AG04450 (cell line): ENCODE results near the gene THEM5. TPM values are rescaled to one million over a fixed set of nuclear protein-coding genes. Genes with fewer than 3 reads are reported as not detected.
"Not testable (repeated sequence)": the region's sequence is repeated elsewhere in the genome, so short reads cannot be mapped to it uniquely, and the experiment has no call there.

Experiments
- CTCF ChIA-PET: fragments of 300-600, 350-600 bp; formaldehyde crosslinking; extraction: SDS; loops from one replicate; lab custom pipeline; 2022; ENCODE audit warnings: antibody characterized with exemption, inconsistent platforms; lab: Charles Lee
- POLR2A ChIA-PET: fragments of 350-600 bp; formaldehyde crosslinking; extraction: SDS; loops from one replicate; lab custom pipeline; 2021; ENCODE audit warnings: antibody characterized with exemption, inconsistent platforms; lab: Yijun Ruan, JAX
- DNase-seq: peaks from one replicate; pipeline ENCODE4 v3.0.0-alpha.2; 2011; ENCODE audit warnings: low read depth, low spot score
- H3K27ac ChIP-seq: one replicate; pipeline ENCODE4 v1.5.1; 2012; ENCODE audit warnings: low read depth, low read length, control low read depth
- H3K27me3 ChIP-seq: one replicate; pipeline ENCODE4 v1.6.0; 2012; ENCODE audit warnings: low read length; ENCODE audit not compliant: control insufficient read depth, insufficient read depth
- H3K4me3 ChIP-seq: 2 replicates; pipeline ENCODE4 v1.5.1; 2011; ENCODE audit warnings: mild to moderate bottlenecking, low read depth, low read length, control low read depth
- H3K9me3 ChIP-seq: 2 replicates; pipeline ENCODE4 v1.5.1; 2012; ENCODE audit warnings: low read length; ENCODE audit not compliant: control insufficient read depth, insufficient read depth
- polyA plus RNA-seq: library from polyadenylated mRNA; depleted of rRNA; stranded (reverse); fragments of >200 nt; gene quantifications from 2 replicates; pipeline ENCODE4 v1.2.3, GENCODE V29; 2011
- TF ChIP-seq, protein P1 (sequence below): IDR thresholded peaks from 2 replicates; pipeline ENCODE4 v1.5.1; 2011; ENCODE audit warnings: low read depth, low read length, control low read depth, inconsistent platforms

Gene THEM5
- polyA plus RNA-seq, 1 experiment: not detected

DNA sequence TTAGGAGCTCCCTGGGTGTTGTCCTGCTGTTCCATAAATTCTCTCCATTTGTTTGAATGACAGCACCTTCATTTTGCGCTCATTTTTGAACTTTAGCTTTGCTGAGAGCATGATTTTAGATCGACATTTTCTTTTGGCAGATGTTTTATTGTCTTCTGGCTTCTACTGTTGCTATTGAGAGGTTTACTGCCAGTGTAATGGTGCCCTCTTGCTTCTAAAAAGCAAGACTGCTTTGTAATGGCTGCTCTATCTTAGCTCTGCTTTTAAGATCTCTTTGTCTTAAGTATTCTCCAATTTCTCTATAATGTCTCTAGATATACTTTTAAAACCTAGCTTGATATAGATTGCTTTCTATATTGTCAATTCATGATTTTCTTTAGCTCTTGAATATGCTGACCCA lies 28.0 kb upstream of the THEM5 start:
- DNase-seq: no peak
- H3K9me3 ChIP-seq: no peaks in the 10 kb centered on the region
- POLR2A ChIA-PET: no interaction called here
- no peak overlapping the region for H3K27ac ChIP-seq
- no peaks in the 10 kb centered on the region for H3K27me3 ChIP-seq
- CTCF ChIA-PET: interaction anchor here (0.9 to 1.6 kb wide), 5 partner anchors 9 to 580 kb away, joined by 3 to 5 read pairs (median 3); no protein-coding TSS in a partner anchor
- TF ChIP-seq, protein P1, sequence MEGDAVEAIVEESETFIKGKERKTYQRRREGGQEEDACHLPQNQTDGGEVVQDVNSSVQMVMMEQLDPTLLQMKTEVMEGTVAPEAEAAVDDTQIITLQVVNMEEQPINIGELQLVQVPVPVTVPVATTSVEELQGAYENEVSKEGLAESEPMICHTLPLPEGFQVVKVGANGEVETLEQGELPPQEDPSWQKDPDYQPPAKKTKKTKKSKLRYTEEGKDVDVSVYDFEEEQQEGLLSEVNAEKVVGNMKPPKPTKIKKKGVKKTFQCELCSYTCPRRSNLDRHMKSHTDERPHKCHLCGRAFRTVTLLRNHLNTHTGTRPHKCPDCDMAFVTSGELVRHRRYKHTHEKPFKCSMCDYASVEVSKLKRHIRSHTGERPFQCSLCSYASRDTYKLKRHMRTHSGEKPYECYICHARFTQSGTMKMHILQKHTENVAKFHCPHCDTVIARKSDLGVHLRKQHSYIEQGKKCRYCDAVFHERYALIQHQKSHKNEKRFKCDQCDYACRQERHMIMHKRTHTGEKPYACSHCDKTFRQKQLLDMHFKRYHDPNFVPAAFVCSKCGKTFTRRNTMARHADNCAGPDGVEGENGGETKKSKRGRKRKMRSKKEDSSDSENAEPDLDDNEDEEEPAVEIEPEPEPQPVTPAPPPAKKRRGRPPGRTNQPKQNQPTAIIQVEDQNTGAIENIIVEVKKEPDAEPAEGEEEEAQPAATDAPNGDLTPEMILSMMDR: 0 out of 2 replicates have a peak, but pooled peaks have one; percentile 12
- no peak overlapping the region for H3K4me3 ChIP-seq

DNA sequence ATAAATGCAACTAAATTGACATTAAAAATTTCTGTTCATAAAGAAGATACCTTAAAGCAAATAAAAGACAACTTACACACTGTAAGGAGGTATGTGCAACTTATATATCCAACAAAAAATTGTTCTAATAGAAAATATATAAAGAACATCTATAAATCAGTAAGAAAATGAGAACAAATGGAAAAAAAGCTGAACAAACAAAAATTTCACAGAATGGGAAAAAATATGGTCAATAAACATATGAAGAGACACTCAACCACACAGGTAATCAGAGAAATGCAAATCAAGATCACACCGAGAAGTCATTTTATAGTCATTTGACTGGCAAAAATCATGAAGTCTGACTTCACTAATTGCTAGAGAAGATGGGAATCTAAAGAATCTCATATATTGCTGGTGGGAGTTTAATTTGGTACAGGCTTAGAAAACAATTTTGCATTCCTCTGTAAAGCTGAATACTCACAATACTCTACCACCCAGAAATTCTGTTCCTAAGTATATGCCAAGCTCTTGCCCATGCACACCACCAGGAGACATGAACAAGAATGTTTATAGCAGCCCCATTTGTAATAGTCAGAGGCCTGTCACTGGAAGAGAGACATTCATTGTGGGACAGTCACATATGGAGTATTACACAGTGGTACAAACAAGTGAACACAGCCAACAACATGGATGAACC lies 22.0 kb upstream of the THEM5 start:
- Histone ChIP-seq H3K4me3 (no peak overlapping the region), H3K27ac (no peak overlapping the region), H3K27me3 (no peaks in the 10 kb centered on the region), H3K9me3 (no peaks in the 10 kb centered on the region)
- POLR2A ChIA-PET: no interaction called here
- DNase-seq: no peak
- TF ChIP-seq, protein P1: no peak
- CTCF ChIA-PET: no interaction called here

DNA sequence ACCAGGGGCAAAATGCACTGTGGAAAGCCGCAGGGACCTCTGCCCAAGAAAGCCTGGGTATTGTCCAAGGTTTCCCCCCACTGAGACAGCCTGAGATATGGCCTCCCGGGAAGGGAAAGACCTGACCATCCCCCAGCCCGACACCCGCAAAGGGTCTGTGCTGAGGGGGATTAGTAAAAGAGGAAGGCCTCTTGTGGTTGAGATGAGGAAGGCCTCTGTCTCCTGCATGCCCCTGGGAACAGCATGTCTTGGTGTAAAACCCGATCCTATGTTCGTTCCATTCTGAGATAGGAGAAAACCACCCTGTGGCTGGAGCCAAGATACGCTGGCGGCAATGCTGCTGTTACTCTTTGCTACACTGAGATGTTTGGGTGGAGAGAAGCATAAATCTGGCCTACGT lies 19.3 kb upstream of the THEM5 start:
- POLR2A ChIA-PET, DNase-seq, H3K4me3 ChIP-seq, H3K27ac ChIP-seq, H3K9me3 ChIP-seq, CTCF ChIA-PET, H3K27me3 ChIP-seq: not testable (repeated sequence)

DNA sequence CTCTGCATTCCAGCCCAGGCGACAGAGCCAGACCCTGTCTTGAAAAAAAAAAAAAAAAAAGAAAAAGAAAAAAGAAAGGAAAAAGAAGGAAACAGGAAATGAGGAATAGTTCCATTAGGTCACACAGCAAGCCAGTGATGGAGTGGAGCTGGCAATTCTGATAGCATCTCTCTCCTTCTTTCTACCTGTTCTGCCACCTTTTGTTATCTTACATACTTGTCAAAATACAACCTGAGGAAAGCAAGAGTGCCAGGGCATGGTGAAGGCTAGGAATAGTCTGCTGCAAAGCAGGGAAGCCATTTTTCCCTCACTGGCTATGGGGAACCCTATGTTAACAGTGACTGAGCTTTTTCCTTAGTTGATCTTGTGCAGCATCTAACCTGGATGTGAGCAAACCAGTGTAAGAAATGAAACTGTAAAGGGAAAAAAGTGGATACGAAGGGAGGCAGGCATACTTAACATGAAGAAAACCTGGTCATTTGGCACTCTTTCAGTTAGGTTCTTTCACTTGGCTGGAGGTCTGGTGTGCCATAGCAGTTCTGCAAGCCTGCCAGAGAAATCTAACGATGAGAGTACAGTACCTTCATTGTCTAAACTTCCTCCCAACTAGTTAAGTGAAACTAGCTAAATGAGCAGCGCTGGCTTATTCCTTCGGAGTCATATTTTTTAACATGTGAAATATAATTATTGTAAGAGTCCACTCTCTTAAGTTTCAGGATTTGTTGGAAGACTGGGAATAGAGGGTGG lies 17.9 kb upstream of the THEM5 start:
- DNase-seq: no peak
- Histone ChIP-seq H3K27ac (no peak overlapping the region), H3K27me3 (no peaks in the 10 kb centered on the region), H3K4me3 (no peak overlapping the region), H3K9me3 (no peaks in the 10 kb centered on the region)
- POLR2A ChIA-PET: no interaction called here
- TF ChIP-seq, protein P1: no peak
- CTCF ChIA-PET: no interaction called here

DNA sequence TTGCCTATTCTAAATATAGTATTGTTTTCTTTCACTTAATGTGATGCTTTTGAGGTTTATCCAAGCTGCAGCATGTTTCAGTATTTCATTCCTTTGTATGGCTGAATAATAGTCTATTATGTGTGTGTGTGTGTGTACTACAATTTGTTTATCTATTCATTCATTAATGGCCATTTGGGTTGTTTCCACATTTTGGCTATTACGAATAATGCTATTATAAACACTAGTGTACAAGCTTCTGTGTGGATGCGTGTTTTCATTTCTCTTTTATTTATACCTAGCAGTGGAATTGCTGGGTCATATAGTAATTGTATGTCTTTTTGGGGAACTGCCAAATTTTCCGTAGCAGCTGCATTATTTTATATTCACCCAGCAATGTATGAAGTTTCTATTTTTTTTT lies 15.0 kb upstream of the THEM5 start:
- H3K27ac ChIP-seq: no peak overlapping the region
- POLR2A ChIA-PET: no interaction called here
- H3K27me3 ChIP-seq: peaks cover 6% of the 10 kb centered on the region
- CTCF ChIA-PET: no interaction called here
- no peaks in the 10 kb centered on the region for H3K9me3 ChIP-seq
- H3K4me3 ChIP-seq: no peak overlapping the region
- TF ChIP-seq, protein P1: no peak
- peak; percentile 51 for DNase-seq
